GM12872 (cell line): ENCODE results near the gene JPH3.

Source experiments
- CTCF ChIP-seq: IDR thresholded peaks from 3 replicates; pipeline ENCODE4 v1.5.1; 2011; ENCODE audit warnings: low read depth, mild to moderate bottlenecking, low read length, moderate library complexity; ENCODE audit not compliant: insufficient read depth

JPH3 gene

GRCh38 chr16:87615621-87616041, 13.3 kb downstream of the JPH3 start:
- no peak for TF ChIP-seq CTCF

- TF ChIP-seq CTCF = no peak
Measured at GRCh38 chr16:87616556-87616955, 14.2 kb downstream of the JPH3 start.

- no peak for TF ChIP-seq CTCF
Measured at GRCh38 chr16:87618216-87618615, 15.9 kb downstream of the JPH3 start.

GRCh38 chr16:87619360-87620200, 17.3 kb downstream of the JPH3 start:
- TF ChIP-seq CTCF = no peak

GRCh38 chr16:87620201-87620495, 17.8 kb downstream of the JPH3 start:
- TF ChIP-seq CTCF = no peak

- TF ChIP-seq CTCF = no peak
Measured at GRCh38 chr16:87621550-87621829, 19.2 kb downstream of the JPH3 start.

GRCh38 chr16:87621976-87622713, 19.8 kb downstream of the JPH3 start:
- TF ChIP-seq CTCF = no peak
